ENCODE results near the gene ACSS2.

ACSS2 gene

GRCh38 chr20:34861386-34862084 lies 14.9 kb upstream of the ACSS2 start:
- no peaks in the 10 kb centered on the region for H3K27me3 ChIP-seq (ENCODE audit: insufficient read depth, low read length)
- H3K79me2 ChIP-seq (ENCODE audit: insufficient read depth, low read length): no peaks in the 10 kb centered on the region
- H3K9me2 ChIP-seq (ENCODE audit: low read depth, low read length): no peaks in the 10 kb centered on the region
- H4K20me1 ChIP-seq (ENCODE audit: insufficient read depth, low read length): no peaks in the 10 kb centered on the region
- no peaks in the 10 kb centered on the region for H3K36me3 ChIP-seq (ENCODE audit: insufficient read depth, low read length)
- H3K9me3 ChIP-seq (ENCODE audit: low read length): no peaks in the 10 kb centered on the region
- H3K27ac ChIP-seq (ENCODE audit: low read depth, low read length, poor library complexity, severe bottlenecking): no peak overlapping the region
- H2AFZ ChIP-seq (ENCODE audit: low read length): no peak overlapping the region
- no peaks in the 10 kb centered on the region for H3F3A ChIP-seq (ENCODE audit: insufficient read depth, low read length)
- H3K9ac ChIP-seq (ENCODE audit: low read length): no peak overlapping the region
- no peaks in the 10 kb centered on the region for H3K4me1 ChIP-seq (ENCODE audit: insufficient read depth, low read length, severe bottlenecking)
- H3K4me2 ChIP-seq (ENCODE audit: low read length): no peak overlapping the region
- H3K4me3 ChIP-seq (ENCODE audit: low read depth, low read length, poor library complexity, severe bottlenecking): no peak overlapping the region
- TF ChIP-seq EZH2 (IDR thresholded peaks at IDR 0.05; ENCODE audit: borderline replicate concordance, low read length): no peak
- TF ChIP-seq, protein P1, sequence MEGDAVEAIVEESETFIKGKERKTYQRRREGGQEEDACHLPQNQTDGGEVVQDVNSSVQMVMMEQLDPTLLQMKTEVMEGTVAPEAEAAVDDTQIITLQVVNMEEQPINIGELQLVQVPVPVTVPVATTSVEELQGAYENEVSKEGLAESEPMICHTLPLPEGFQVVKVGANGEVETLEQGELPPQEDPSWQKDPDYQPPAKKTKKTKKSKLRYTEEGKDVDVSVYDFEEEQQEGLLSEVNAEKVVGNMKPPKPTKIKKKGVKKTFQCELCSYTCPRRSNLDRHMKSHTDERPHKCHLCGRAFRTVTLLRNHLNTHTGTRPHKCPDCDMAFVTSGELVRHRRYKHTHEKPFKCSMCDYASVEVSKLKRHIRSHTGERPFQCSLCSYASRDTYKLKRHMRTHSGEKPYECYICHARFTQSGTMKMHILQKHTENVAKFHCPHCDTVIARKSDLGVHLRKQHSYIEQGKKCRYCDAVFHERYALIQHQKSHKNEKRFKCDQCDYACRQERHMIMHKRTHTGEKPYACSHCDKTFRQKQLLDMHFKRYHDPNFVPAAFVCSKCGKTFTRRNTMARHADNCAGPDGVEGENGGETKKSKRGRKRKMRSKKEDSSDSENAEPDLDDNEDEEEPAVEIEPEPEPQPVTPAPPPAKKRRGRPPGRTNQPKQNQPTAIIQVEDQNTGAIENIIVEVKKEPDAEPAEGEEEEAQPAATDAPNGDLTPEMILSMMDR (IDR thresholded peaks at IDR 0.05; ENCODE audit: low read length): no peak

DNA sequence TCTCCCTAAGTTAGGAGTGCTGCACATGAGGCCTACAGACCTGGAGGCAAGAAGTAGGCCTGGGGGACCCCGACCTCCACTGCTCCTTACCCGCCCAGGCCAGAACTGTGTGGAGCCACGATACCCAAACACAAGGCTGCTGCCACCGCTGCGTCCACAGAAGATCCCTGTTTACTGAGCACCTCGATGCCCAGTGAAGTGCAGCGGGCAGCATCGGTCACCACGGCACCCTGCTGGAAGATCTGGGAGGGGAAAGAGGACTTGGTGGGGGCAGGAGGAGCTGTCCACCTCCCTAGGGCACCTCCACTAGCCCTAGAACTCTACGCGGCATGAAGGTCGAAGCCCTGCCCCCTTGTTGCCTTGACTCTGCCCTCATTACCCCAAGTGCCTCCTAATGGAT lies 13.7 kb upstream of the ACSS2 start:
- H2AFZ ChIP-seq (ENCODE audit: low read length): no peak overlapping the region
- no peak overlapping the region for H3K4me2 ChIP-seq (ENCODE audit: low read length)
- TF ChIP-seq, protein P1 (IDR thresholded peaks at IDR 0.05; ENCODE audit: low read length): no peak
- TF ChIP-seq EZH2 (IDR thresholded peaks at IDR 0.05; ENCODE audit: borderline replicate concordance, low read length): no peak
- H3K9ac ChIP-seq (ENCODE audit: low read length): no peak overlapping the region
- H3K4me1 ChIP-seq (ENCODE audit: insufficient read depth, low read length, severe bottlenecking): no peaks in the 10 kb centered on the region
- H3K27me3 ChIP-seq (ENCODE audit: insufficient read depth, low read length): no peaks in the 10 kb centered on the region
- no peak overlapping the region for H3K27ac ChIP-seq (ENCODE audit: low read depth, low read length, poor library complexity, severe bottlenecking)
- H3K36me3 ChIP-seq (ENCODE audit: insufficient read depth, low read length): no peaks in the 10 kb centered on the region
- H3K79me2 ChIP-seq (ENCODE audit: insufficient read depth, low read length): no peaks in the 10 kb centered on the region
- no peak overlapping the region for H3K4me3 ChIP-seq (ENCODE audit: low read depth, low read length, poor library complexity, severe bottlenecking)
- no peaks in the 10 kb centered on the region for H3K9me2 ChIP-seq (ENCODE audit: low read depth, low read length)
- no peaks in the 10 kb centered on the region for H4K20me1 ChIP-seq (ENCODE audit: insufficient read depth, low read length)
- H3K9me3 ChIP-seq (ENCODE audit: low read length): no peaks in the 10 kb centered on the region
- no peaks in the 10 kb centered on the region for H3F3A ChIP-seq (ENCODE audit: insufficient read depth, low read length)

- Histone ChIP-seq H3K27ac (ENCODE audit: low read depth, low read length, poor library complexity, severe bottlenecking) (no peak overlapping the region), H4K20me1 (ENCODE audit: insufficient read depth, low read length) (no peaks in the 10 kb centered on the region), H3K9me2 (ENCODE audit: low read depth, low read length) (no peaks in the 10 kb centered on the region), H3K79me2 (ENCODE audit: insufficient read depth, low read length) (no peaks in the 10 kb centered on the region), H3K4me1 (ENCODE audit: insufficient read depth, low read length, severe bottlenecking) (no peaks in the 10 kb centered on the region), H3F3A (ENCODE audit: insufficient read depth, low read length) (no peaks in the 10 kb centered on the region), H3K4me3 (ENCODE audit: low read depth, low read length, poor library complexity, severe bottlenecking) (no peak overlapping the region), H3K9me3 (ENCODE audit: low read length) (no peaks in the 10 kb centered on the region), H2AFZ (ENCODE audit: low read length) (no peak overlapping the region), H3K27me3 (ENCODE audit: insufficient read depth, low read length) (no peaks in the 10 kb centered on the region), H3K36me3 (ENCODE audit: insufficient read depth, low read length) (no peaks in the 10 kb centered on the region), H3K9ac (ENCODE audit: low read length) (no peak overlapping the region), H3K4me2 (ENCODE audit: low read length) (no peak overlapping the region)
- TF ChIP-seq, protein P1 (IDR thresholded peaks at IDR 0.05; ENCODE audit: low read length): no peak
- no peak for TF ChIP-seq EZH2 (IDR thresholded peaks at IDR 0.05; ENCODE audit: borderline replicate concordance, low read length)
These were observed 12.9 kb upstream of the ACSS2 start for GRCh38 chr20:34863421-34863965.
